Fibroblast of skin of left quadriceps (primary cell): ENCODE results near the gene CANT1.

Experiments used
- DNase-seq, 2 experiments: peaks; one replicate each; pipeline ENCODE4 v3.0.0-alpha.2; 2013; ENCODE audit warnings: low read depth in 2 of 2

Gene CANT1

GRCh38 chr17:78995761-78996451 is 13.7 kb downstream of the CANT1 start:
- no peak for DNase-seq

GRCh38 chr17:78995022-78995760 is 14.4 kb downstream of the CANT1 start:
- DNase-seq = no peak

- DNase-seq = no peak
Observed at GRCh38 chr17:78993981-78994671, 15.4 kb downstream of the CANT1 start.

- DNase-seq = no peak
Observed at GRCh38 chr17:78993241-78993956, 16.2 kb downstream of the CANT1 start.

GRCh38 chr17:78992542-78993212 is 16.9 kb downstream of the CANT1 start:
- DNase-seq = no peak

- DNase-seq = no peak
Observed at GRCh38 chr17:78991906-78992532, 17.5 kb downstream of the CANT1 start.

GRCh38 chr17:78991017-78991738 is 18.4 kb downstream of the CANT1 start:
- no peak for DNase-seq

GRCh38 chr17:78990349-78991016 is 19.1 kb downstream of the CANT1 start:
- no peak for DNase-seq

GRCh38 chr17:78988152-78988551 is 21.4 kb downstream of the CANT1 start:
- DNase-seq = no peak

- DNase-seq = peak; percentile 17 to 20
Observed at GRCh38 chr17:78986649-78987328, 22.8 kb downstream of the CANT1 start.

- no peak for DNase-seq
Observed at GRCh38 chr17:78986048-78986648, 23.4 kb downstream of the CANT1 start.

- no peak for DNase-seq
Observed at GRCh38 chr17:78985395-78985794, 24.2 kb downstream of the CANT1 start.

GRCh38 chr17:78981010-78981888 is 28.3 kb downstream of the CANT1 start:
- DNase-seq = no peak

GRCh38 chr17:78980624-78980972 is 29.0 kb downstream of the CANT1 start:
- DNase-seq = no peak

- peak in 1 of 2 experiments; percentile 47 for DNase-seq
Observed at GRCh38 chr17:78979780-78980623, 29.6 kb downstream of the CANT1 start, which contains the start of gene LGALS3BP. LGALS3BP (minus strand) TSS chr17:78979923; CDS start chr17:78977191, 2,732 bp downstream.
